H1 (cell line): ENCODE measurements around the gene CCSER2. TPM values are rescaled to one million over a fixed set of nuclear protein-coding genes. Genes with fewer than 3 reads are reported as not detected.

ENCODE experiments used
- CBX8 ChIP-seq: fragments of 300-800, 300-1000 bp; sonication (generic); IDR thresholded peaks from 2 replicates; pipeline ENCODE4 v1.7.1; 2016; ENCODE audit warnings: low read depth, low read length, borderline replicate concordance
- EGR1 ChIP-seq: IDR thresholded peaks from 2 replicates; pipeline ENCODE4 v1.6.1; 2011; ENCODE audit warnings: low read depth, low read length, borderline replicate concordance
- HDAC6 ChIP-seq: IDR thresholded peaks from one replicate; pipeline ENCODE4 v1.7.1; 2012; ENCODE audit warnings: low read depth, mild to moderate bottlenecking, inconsistent platforms, low read length, moderate library complexity
- KDM4A ChIP-seq: IDR thresholded peaks from one replicate; pipeline ENCODE4 v1.7.1; 2012; ENCODE audit warnings: low read depth, mild to moderate bottlenecking, moderate library complexity, low read length, inconsistent platforms; ENCODE audit not compliant: severe bottlenecking
- MAFK ChIP-seq: IDR thresholded peaks from 2 replicates; pipeline ENCODE4 v1.6.1; 2012; ENCODE audit warnings: low read depth, mild to moderate bottlenecking, improper control_type of control experiment, low read length
- NRF1 ChIP-seq: IDR thresholded peaks from 2 replicates; pipeline ENCODE4 v1.6.1; 2011; ENCODE audit warnings: mild to moderate bottlenecking, low read depth, low read length, improper control_type of control experiment
- PHF8 ChIP-seq: fragments of 200-600 bp; sonication (generic); conservative IDR thresholded peaks from 2 replicates; pipeline ENCODE4 v1.7.1; 2012; ENCODE audit warnings: low read depth, mild to moderate bottlenecking, inconsistent platforms, low read length, moderate library complexity
- SP1 ChIP-seq: IDR thresholded peaks from 2 replicates; pipeline ENCODE4 v1.6.1; 2011; ENCODE audit warnings: low read depth, low read length
- SRF ChIP-seq: IDR thresholded peaks from 2 replicates; pipeline ENCODE4 v1.6.1; 2011; ENCODE audit warnings: mild to moderate bottlenecking, low read depth, low read length, moderate library complexity
- TCF12 ChIP-seq: IDR thresholded peaks from 2 replicates; pipeline ENCODE4 v1.6.1; 2011; ENCODE audit warnings: low read depth, mild to moderate bottlenecking, low read length
- polyA plus RNA-seq, 7 experiments: library from polyadenylated mRNA; depleted of rRNA in 3 of 7; stranded (reverse) in 5 of 7; unstranded in 2 of 7; fragments of >200 nt in 5 of 7; fragments of 200-250 nt in 2 of 7; gene quantifications; 1 replicate in 5 of 7; 2 replicates in 1 of 7; 4 replicates in 1 of 7; pipeline versions ENCODE4 v1.2.1 to v1.2.3, GENCODE V29; 2011 to 2013; ENCODE audit warnings: missing spikeins in 2 of 7, mixed read lengths in 2 of 7
- total RNA-seq: library from RNA; stranded (reverse); fragmentation: NEBNext Ultra II Directional; extraction: Animal tissue kit (Norgen Biotek cat#: 25700); gene quantifications from 2 replicates; pipeline ENCODE4 v1.2.1, GENCODE V29; 2021
- TF ChIP-seq, protein P1 (sequence below): fragments of 300-600 bp; sonication (generic); IDR thresholded peaks from 2 replicates; pipeline ENCODE4 v1.7.1; 2012; ENCODE audit warnings: low read length, moderate library complexity, mild to moderate bottlenecking, inconsistent platforms; ENCODE audit not compliant: insufficient replicate concordance

Gene CCSER2
- total and polyA plus RNA-seq, 2 of the 8 experiments (the other 6 are each of a cell fraction or from before 2014, with no cell fraction given): 6.9 to 30.5 TPM

- TF ChIP-seq, protein P1, sequence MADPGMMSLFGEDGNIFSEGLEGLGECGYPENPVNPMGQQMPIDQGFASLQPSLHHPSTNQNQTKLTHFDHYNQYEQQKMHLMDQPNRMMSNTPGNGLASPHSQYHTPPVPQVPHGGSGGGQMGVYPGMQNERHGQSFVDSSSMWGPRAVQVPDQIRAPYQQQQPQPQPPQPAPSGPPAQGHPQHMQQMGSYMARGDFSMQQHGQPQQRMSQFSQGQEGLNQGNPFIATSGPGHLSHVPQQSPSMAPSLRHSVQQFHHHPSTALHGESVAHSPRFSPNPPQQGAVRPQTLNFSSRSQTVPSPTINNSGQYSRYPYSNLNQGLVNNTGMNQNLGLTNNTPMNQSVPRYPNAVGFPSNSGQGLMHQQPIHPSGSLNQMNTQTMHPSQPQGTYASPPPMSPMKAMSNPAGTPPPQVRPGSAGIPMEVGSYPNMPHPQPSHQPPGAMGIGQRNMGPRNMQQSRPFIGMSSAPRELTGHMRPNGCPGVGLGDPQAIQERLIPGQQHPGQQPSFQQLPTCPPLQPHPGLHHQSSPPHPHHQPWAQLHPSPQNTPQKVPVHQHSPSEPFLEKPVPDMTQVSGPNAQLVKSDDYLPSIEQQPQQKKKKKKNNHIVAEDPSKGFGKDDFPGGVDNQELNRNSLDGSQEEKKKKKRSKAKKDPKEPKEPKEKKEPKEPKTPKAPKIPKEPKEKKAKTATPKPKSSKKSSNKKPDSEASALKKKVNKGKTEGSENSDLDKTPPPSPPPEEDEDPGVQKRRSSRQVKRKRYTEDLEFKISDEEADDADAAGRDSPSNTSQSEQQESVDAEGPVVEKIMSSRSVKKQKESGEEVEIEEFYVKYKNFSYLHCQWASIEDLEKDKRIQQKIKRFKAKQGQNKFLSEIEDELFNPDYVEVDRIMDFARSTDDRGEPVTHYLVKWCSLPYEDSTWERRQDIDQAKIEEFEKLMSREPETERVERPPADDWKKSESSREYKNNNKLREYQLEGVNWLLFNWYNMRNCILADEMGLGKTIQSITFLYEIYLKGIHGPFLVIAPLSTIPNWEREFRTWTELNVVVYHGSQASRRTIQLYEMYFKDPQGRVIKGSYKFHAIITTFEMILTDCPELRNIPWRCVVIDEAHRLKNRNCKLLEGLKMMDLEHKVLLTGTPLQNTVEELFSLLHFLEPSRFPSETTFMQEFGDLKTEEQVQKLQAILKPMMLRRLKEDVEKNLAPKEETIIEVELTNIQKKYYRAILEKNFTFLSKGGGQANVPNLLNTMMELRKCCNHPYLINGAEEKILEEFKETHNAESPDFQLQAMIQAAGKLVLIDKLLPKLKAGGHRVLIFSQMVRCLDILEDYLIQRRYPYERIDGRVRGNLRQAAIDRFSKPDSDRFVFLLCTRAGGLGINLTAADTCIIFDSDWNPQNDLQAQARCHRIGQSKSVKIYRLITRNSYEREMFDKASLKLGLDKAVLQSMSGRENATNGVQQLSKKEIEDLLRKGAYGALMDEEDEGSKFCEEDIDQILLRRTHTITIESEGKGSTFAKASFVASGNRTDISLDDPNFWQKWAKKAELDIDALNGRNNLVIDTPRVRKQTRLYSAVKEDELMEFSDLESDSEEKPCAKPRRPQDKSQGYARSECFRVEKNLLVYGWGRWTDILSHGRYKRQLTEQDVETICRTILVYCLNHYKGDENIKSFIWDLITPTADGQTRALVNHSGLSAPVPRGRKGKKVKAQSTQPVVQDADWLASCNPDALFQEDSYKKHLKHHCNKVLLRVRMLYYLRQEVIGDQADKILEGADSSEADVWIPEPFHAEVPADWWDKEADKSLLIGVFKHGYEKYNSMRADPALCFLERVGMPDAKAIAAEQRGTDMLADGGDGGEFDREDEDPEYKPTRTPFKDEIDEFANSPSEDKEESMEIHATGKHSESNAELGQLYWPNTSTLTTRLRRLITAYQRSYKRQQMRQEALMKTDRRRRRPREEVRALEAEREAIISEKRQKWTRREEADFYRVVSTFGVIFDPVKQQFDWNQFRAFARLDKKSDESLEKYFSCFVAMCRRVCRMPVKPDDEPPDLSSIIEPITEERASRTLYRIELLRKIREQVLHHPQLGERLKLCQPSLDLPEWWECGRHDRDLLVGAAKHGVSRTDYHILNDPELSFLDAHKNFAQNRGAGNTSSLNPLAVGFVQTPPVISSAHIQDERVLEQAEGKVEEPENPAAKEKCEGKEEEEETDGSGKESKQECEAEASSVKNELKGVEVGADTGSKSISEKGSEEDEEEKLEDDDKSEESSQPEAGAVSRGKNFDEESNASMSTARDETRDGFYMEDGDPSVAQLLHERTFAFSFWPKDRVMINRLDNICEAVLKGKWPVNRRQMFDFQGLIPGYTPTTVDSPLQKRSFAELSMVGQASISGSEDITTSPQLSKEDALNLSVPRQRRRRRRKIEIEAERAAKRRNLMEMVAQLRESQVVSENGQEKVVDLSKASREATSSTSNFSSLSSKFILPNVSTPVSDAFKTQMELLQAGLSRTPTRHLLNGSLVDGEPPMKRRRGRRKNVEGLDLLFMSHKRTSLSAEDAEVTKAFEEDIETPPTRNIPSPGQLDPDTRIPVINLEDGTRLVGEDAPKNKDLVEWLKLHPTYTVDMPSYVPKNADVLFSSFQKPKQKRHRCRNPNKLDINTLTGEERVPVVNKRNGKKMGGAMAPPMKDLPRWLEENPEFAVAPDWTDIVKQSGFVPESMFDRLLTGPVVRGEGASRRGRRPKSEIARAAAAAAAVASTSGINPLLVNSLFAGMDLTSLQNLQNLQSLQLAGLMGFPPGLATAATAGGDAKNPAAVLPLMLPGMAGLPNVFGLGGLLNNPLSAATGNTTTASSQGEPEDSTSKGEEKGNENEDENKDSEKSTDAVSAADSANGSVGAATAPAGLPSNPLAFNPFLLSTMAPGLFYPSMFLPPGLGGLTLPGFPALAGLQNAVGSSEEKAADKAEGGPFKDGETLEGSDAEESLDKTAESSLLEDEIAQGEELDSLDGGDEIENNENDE: no peak
- TF ChIP-seq HDAC6: no peak
- no peak for TF ChIP-seq TCF12
- no peak for TF ChIP-seq KDM4A
- TF ChIP-seq PHF8: no peak
- TF ChIP-seq EGR1: no peak
- TF ChIP-seq SP1: no peak
- no peak for TF ChIP-seq MAFK
- no peak for TF ChIP-seq SRF
- no peak for TF ChIP-seq CBX8
- TF ChIP-seq NRF1: no peak
Observed at GRCh38 chr10:84360637-84361365, 32.4 kb downstream of the CCSER2 start (continued).
